ENCODE data around the gene PRKN.

PRKN gene

GRCh38 chr6:161721511-161721910 is 1006.1 kb downstream of the PRKN start:
- Histone ChIP-seq H2AFZ (ENCODE audit: low read depth, low read length) (no peak overlapping the region), H3K27me3 (ENCODE audit: insufficient read depth, low read length, poor library complexity) (no peaks in the 10 kb centered on the region), H3K9ac (ENCODE audit: low read depth, low read length) (no peak overlapping the region), H3K79me2 (ENCODE audit: insufficient read depth, low read length) (no peaks in the 10 kb centered on the region), H3K4me2 (ENCODE audit: insufficient read depth, low read length) (no peak overlapping the region), H3K4me3 (ENCODE audit: low read depth in 1 of 2, low read length in 2 of 2) (no peak overlapping the region), H3K4me1 (ENCODE audit: insufficient read depth, low read length) (no peaks in the 10 kb centered on the region), H3K9me3 (ENCODE audit: insufficient read depth, low read length, severe bottlenecking) (no peaks in the 10 kb centered on the region), H4K20me1 (ENCODE audit: insufficient read depth, low read length) (no peaks in the 10 kb centered on the region), H3K27ac (ENCODE audit: low read length) (no peak overlapping the region), H3K36me3 (ENCODE audit: insufficient read depth, low read length) (no peaks in the 10 kb centered on the region)
- TF ChIP-seq EZH2 (IDR thresholded peaks at IDR 0.05; ENCODE audit: borderline replicate concordance, low read depth, low read length, severe bottlenecking) (no peak), CTCF (IDR thresholded peaks at IDR 0.05; ENCODE audit: borderline replicate concordance, extremely low read depth, low read length, poor library complexity, severe bottlenecking) (no peak)
- ATAC-seq (ENCODE audit: insufficient read depth, low read depth), result no peak
- DNase-seq, result no peak

- TF ChIP-seq CTCF (IDR thresholded peaks at IDR 0.05; ENCODE audit: borderline replicate concordance, extremely low read depth, low read length, poor library complexity, severe bottlenecking) (no peak), EZH2 (IDR thresholded peaks at IDR 0.05; ENCODE audit: borderline replicate concordance, low read depth, low read length, severe bottlenecking) (no peak)
- no peaks in the 10 kb centered on the region for H3K9me3 ChIP-seq (ENCODE audit: insufficient read depth, low read length, severe bottlenecking)
- no peaks in the 10 kb centered on the region for H3K4me1 ChIP-seq (ENCODE audit: insufficient read depth, low read length)
- no peak for ATAC-seq (ENCODE audit: insufficient read depth, low read depth)
- H3K4me3 ChIP-seq (ENCODE audit: low read depth in 1 of 2, low read length in 2 of 2), result no peak overlapping the region
- no peaks in the 10 kb centered on the region for H3K79me2 ChIP-seq (ENCODE audit: insufficient read depth, low read length)
- no peak overlapping the region for H2AFZ ChIP-seq (ENCODE audit: low read depth, low read length)
- H3K4me2 ChIP-seq (ENCODE audit: insufficient read depth, low read length), result no peak overlapping the region
- no peaks in the 10 kb centered on the region for H3K36me3 ChIP-seq (ENCODE audit: insufficient read depth, low read length)
- no peak for DNase-seq
- no peak overlapping the region for H3K27ac ChIP-seq (ENCODE audit: low read length)
- H4K20me1 ChIP-seq (ENCODE audit: insufficient read depth, low read length), result no peaks in the 10 kb centered on the region
- no peak overlapping the region for H3K9ac ChIP-seq (ENCODE audit: low read depth, low read length)
- H3K27me3 ChIP-seq (ENCODE audit: insufficient read depth, low read length, poor library complexity), result no peaks in the 10 kb centered on the region
These were observed 1011.4 kb downstream of the PRKN start for GRCh38 chr6:161716176-161716575.

GRCh38 chr6:161711938-161712337 is 1015.6 kb downstream of the PRKN start:
- H3K36me3 ChIP-seq (ENCODE audit: insufficient read depth, low read length), result no peaks in the 10 kb centered on the region
- no peak overlapping the region for H3K27ac ChIP-seq (ENCODE audit: low read length)
- no peak overlapping the region for H3K4me3 ChIP-seq (ENCODE audit: low read depth in 1 of 2, low read length in 2 of 2)
- no peak for TF ChIP-seq EZH2 (IDR thresholded peaks at IDR 0.05; ENCODE audit: borderline replicate concordance, low read depth, low read length, severe bottlenecking)
- TF ChIP-seq CTCF (IDR thresholded peaks at IDR 0.05; ENCODE audit: borderline replicate concordance, extremely low read depth, low read length, poor library complexity, severe bottlenecking), result no peak
- no peaks in the 10 kb centered on the region for H3K4me1 ChIP-seq (ENCODE audit: insufficient read depth, low read length)
- DNase-seq (no peak), ATAC-seq (ENCODE audit: insufficient read depth, low read depth) (no peak)
- no peak overlapping the region for H3K9ac ChIP-seq (ENCODE audit: low read depth, low read length)
- H3K4me2 ChIP-seq (ENCODE audit: insufficient read depth, low read length), result no peak overlapping the region
- H4K20me1 ChIP-seq (ENCODE audit: insufficient read depth, low read length), result no peaks in the 10 kb centered on the region
- H2AFZ ChIP-seq (ENCODE audit: low read depth, low read length), result no peak overlapping the region
- H3K9me3 ChIP-seq (ENCODE audit: insufficient read depth, low read length, severe bottlenecking), result no peaks in the 10 kb centered on the region
- no peaks in the 10 kb centered on the region for H3K27me3 ChIP-seq (ENCODE audit: insufficient read depth, low read length, poor library complexity)
- H3K79me2 ChIP-seq (ENCODE audit: insufficient read depth, low read length), result no peaks in the 10 kb centered on the region

- Histone ChIP-seq H3K9me3 (ENCODE audit: insufficient read depth, low read length, severe bottlenecking) (no peaks in the 10 kb centered on the region), H3K4me1 (ENCODE audit: insufficient read depth, low read length) (no peaks in the 10 kb centered on the region), H4K20me1 (ENCODE audit: insufficient read depth, low read length) (no peaks in the 10 kb centered on the region), H3K79me2 (ENCODE audit: insufficient read depth, low read length) (no peaks in the 10 kb centered on the region), H3K36me3 (ENCODE audit: insufficient read depth, low read length) (no peaks in the 10 kb centered on the region), H3K9ac (ENCODE audit: low read depth, low read length) (no peak overlapping the region), H3K4me2 (ENCODE audit: insufficient read depth, low read length) (no peak overlapping the region), H2AFZ (ENCODE audit: low read depth, low read length) (no peak overlapping the region), H3K27ac (ENCODE audit: low read length) (no peak overlapping the region), H3K27me3 (ENCODE audit: insufficient read depth, low read length, poor library complexity) (no peaks in the 10 kb centered on the region), H3K4me3 (ENCODE audit: low read depth in 1 of 2, low read length in 2 of 2) (no peak overlapping the region)
- TF ChIP-seq CTCF (IDR thresholded peaks at IDR 0.05; ENCODE audit: borderline replicate concordance, extremely low read depth, low read length, poor library complexity, severe bottlenecking) (no peak), EZH2 (IDR thresholded peaks at IDR 0.05; ENCODE audit: borderline replicate concordance, low read depth, low read length, severe bottlenecking) (no peak)
- ATAC-seq (ENCODE audit: insufficient read depth, low read depth) (no peak), DNase-seq (no peak)
These were observed 1016.1 kb downstream of the PRKN start for GRCh38 chr6:161711515-161711914.

Measured in DND-41 (cell line).